ENCODE data around the gene RAP1A.

DNA sequence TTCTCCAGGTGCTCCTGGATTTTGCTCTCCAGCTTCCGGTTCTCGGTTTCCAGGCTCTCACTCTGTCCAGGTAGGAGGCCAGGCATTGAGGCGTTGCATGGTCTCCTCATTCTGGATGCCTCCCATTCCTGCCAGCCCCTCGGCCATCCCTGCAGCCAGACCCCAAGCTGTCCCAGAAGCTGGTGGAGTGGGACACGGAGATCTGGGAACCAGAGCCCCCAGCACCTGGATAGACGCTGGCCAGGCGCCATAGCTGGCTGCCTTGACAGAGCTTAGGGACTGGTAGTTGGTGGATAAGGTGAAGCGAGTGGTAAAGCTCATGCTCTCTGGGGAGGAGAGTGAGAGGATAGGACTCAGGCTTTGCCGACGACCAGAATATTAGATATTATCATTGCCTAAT lies 29.6 kb downstream of the RAP1A start:
- TF ChIP-seq POLR2AphosphoS5 (IDR thresholded peaks at IDR 0.05; ENCODE audit: low read depth, low read length) (no peak), EP300 (IDR thresholded peaks at IDR 0.05; ENCODE audit: borderline replicate concordance in 1 of 2, low read depth in 1 of 2, low read length in 1 of 2) (no peak), RAD21 (IDR thresholded peaks at IDR 0.05; ENCODE audit: low read length) (no peak), ELF1 (IDR thresholded peaks at IDR 0.05) (no peak), TEAD4 (IDR thresholded peaks at IDR 0.05; ENCODE audit: borderline replicate concordance, insufficient read depth) (no peak), SIN3A (IDR thresholded peaks at IDR 0.05; ENCODE audit: borderline replicate concordance, low read depth, low read length) (no peak)
- TF ChIP-seq, protein P1, sequence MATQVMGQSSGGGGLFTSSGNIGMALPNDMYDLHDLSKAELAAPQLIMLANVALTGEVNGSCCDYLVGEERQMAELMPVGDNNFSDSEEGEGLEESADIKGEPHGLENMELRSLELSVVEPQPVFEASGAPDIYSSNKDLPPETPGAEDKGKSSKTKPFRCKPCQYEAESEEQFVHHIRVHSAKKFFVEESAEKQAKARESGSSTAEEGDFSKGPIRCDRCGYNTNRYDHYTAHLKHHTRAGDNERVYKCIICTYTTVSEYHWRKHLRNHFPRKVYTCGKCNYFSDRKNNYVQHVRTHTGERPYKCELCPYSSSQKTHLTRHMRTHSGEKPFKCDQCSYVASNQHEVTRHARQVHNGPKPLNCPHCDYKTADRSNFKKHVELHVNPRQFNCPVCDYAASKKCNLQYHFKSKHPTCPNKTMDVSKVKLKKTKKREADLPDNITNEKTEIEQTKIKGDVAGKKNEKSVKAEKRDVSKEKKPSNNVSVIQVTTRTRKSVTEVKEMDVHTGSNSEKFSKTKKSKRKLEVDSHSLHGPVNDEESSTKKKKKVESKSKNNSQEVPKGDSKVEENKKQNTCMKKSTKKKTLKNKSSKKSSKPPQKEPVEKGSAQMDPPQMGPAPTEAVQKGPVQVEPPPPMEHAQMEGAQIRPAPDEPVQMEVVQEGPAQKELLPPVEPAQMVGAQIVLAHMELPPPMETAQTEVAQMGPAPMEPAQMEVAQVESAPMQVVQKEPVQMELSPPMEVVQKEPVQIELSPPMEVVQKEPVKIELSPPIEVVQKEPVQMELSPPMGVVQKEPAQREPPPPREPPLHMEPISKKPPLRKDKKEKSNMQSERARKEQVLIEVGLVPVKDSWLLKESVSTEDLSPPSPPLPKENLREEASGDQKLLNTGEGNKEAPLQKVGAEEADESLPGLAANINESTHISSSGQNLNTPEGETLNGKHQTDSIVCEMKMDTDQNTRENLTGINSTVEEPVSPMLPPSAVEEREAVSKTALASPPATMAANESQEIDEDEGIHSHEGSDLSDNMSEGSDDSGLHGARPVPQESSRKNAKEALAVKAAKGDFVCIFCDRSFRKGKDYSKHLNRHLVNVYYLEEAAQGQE (IDR thresholded peaks at IDR 0.05; ENCODE audit: low read depth, low read length) = no peak
- TF ChIP-seq, protein P2, sequence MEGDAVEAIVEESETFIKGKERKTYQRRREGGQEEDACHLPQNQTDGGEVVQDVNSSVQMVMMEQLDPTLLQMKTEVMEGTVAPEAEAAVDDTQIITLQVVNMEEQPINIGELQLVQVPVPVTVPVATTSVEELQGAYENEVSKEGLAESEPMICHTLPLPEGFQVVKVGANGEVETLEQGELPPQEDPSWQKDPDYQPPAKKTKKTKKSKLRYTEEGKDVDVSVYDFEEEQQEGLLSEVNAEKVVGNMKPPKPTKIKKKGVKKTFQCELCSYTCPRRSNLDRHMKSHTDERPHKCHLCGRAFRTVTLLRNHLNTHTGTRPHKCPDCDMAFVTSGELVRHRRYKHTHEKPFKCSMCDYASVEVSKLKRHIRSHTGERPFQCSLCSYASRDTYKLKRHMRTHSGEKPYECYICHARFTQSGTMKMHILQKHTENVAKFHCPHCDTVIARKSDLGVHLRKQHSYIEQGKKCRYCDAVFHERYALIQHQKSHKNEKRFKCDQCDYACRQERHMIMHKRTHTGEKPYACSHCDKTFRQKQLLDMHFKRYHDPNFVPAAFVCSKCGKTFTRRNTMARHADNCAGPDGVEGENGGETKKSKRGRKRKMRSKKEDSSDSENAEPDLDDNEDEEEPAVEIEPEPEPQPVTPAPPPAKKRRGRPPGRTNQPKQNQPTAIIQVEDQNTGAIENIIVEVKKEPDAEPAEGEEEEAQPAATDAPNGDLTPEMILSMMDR (IDR thresholded peaks at IDR 0.05) = no peak
